Caco-2 (cell line): ENCODE results near the gene XIST. TPM values are rescaled to one million over a fixed set of nuclear protein-coding genes. Genes with fewer than 3 reads are reported as not detected.
"Not testable (repeated sequence)": the region's sequence is repeated elsewhere in the genome, so short reads cannot be mapped to it uniquely, and the experiment has no call there.

ENCODE experiments used
- BruUV-seq: library from RNA; stranded (reverse); fragments of 400-500 nt; replicated peaks from 2 replicates; lab custom pipeline; 2021; lab: Mats Ljungman, UMichigan
- CTCF ChIA-PET: fragments of 300-600 bp; sonication (Branson Sonifier 250); formaldehyde crosslinking; loops from one replicate; lab custom pipeline; 2022; ENCODE audit warnings: antibody characterized with exemption; lab: Charles Lee
- POLR2A ChIA-PET: fragments of 300-600 bp; sonication (Branson Sonifier 250); formaldehyde crosslinking; loops from one replicate; lab custom pipeline; 2022; ENCODE audit warnings: antibody characterized with exemption; lab: Charles Lee
- DNase-seq, 2 experiments: peaks; one replicate each; pipeline versions ENCODE4 v3.0.0 to v3.0.0-alpha.2; 2020 to 2022
- H3K27me3 ChIP-seq: replicated peaks from 2 replicates; pipeline ENCODE4 v1.6.0; 2011; ENCODE audit warnings: low read length; ENCODE audit not compliant: control insufficient read depth, insufficient read depth
- H3K36me3 ChIP-seq: 2 replicates; pipeline ENCODE4 v1.5.1; 2011; ENCODE audit warnings: low read length; ENCODE audit not compliant: control insufficient read depth, insufficient read depth
- H3K4me1 ChIP-seq: fragments of 250-450 bp; sonication (Bioruptor Pico); 2 replicates; pipeline ENCODE4 v1.5.1; 2020; ENCODE audit warnings: mild to moderate bottlenecking
- H3K4me3 ChIP-seq: 2 replicates; pipeline ENCODE4 v1.5.1; 2011; ENCODE audit warnings: low read depth, mild to moderate bottlenecking, control low read depth, low read length
- H3K9me3 ChIP-seq: fragments of 250-450 bp; sonication (Bioruptor Pico); 2 replicates; pipeline ENCODE4 v1.5.1; 2020; ENCODE audit warnings: mild to moderate bottlenecking, moderate library complexity
- H3K27ac Mint-ChIP-seq: one replicate; pipeline ENCODE4 v1.8.0; 2022; ENCODE audit warnings: mixed read lengths; ENCODE audit not compliant: unreplicated experiment
- H3K27me3 Mint-ChIP-seq: one replicate; pipeline ENCODE4 v1.8.0; 2022; ENCODE audit warnings: mixed read lengths; ENCODE audit not compliant: insufficient read depth, unreplicated experiment
- H3K36me3 Mint-ChIP-seq: one replicate; pipeline ENCODE4 v1.8.0; 2022; ENCODE audit warnings: mild to moderate bottlenecking, mixed read lengths; ENCODE audit not compliant: insufficient read depth, unreplicated experiment
- H3K4me1 Mint-ChIP-seq: one replicate; pipeline ENCODE4 v1.8.0; 2022; ENCODE audit warnings: low read depth, mixed read lengths; ENCODE audit not compliant: unreplicated experiment
- H3K4me3 Mint-ChIP-seq: one replicate; pipeline ENCODE4 v1.8.0; 2022; ENCODE audit warnings: mild to moderate bottlenecking, moderate library complexity, mixed read lengths; ENCODE audit not compliant: unreplicated experiment
- H3K9me3 Mint-ChIP-seq: one replicate; pipeline ENCODE4 v1.8.0; 2022; ENCODE audit warnings: mixed read lengths; ENCODE audit not compliant: unreplicated experiment
- intact Hi-C: fragments of 100-400 bp; cut with micrococcal nuclease; formaldehyde crosslinking; loops from one replicate; pipeline ENCODE4 v1.10.0; 2022; ENCODE audit not compliant: unreplicated experiment
- total RNA-seq: library from RNA; stranded (reverse); gene quantifications from 2 replicates; pipeline ENCODE4 v1.2.3, GENCODE V29; 2022
- TF ChIP-seq, protein P1 (sequence below), 2 experiments: fragments of 200-600 bp in 1 of 2; IDR thresholded peaks; 1 replicate in 1 of 2; 2 replicates in 1 of 2; pipeline versions ENCODE4 v1.5.1 to v1.8.0; 2011 to 2022; ENCODE audit warnings: antibody characterized with exemption in 1 of 2, control low read depth in 1 of 2, inconsistent platforms in 1 of 2, low read depth in 1 of 2, low read length in 1 of 2, mild to moderate bottlenecking in 1 of 2, moderate library complexity in 1 of 2; ENCODE audit not compliant: insufficient read depth in 1 of 2, severe bottlenecking in 1 of 2, unreplicated experiment in 1 of 2

Gene XIST
- total RNA-seq, 1 experiment from 2014 or later = 0.18 TPM

DNA sequence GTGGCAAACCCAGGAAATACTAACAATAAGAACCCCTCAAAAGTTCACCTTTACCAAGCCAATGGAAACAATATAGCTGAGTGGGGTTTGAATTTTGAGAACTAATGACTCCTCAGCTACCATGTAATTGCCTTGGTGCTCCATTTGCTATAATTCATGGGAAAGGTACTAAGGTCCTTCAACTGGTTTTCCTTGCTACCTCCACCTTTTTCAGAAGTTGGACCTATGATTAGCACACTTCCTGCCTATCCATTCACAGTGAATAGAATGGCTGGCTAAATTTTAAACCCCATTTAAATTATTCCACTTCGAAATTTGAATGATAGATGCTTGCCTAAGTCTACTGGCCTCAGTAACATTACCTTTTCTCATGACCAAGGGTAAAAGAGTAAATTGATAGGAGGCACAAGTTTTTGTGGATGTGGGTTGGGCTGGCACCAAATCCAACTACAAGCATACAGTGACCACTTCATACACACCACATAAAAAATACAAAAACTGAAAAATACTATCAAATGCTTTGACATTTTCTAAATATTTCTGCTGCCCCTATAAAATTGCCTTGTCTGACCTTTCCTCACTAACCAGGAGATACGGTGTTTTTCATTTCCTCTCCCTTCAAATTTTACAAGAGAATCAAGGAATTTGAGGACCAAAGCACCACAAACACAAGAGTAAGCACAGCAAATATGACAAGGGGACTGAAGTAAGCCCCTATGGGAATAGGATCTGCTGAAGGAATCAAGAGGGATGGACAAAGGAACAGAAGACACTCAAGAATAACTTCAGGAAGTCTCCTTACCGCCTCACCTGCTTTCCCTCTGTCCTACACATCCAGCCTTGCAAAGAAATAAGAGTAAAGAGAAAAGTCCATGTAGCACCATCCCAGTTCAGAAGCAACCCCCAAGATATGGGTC lies 34.1 kb downstream of the XIST start:
- intact Hi-C loops = no loop called here
- BruUV-seq = no TSS peak
- Histone ChIP-seq H3K9me3 (no peaks in the 10 kb centered on the region), H3K36me3 (no peaks in the 10 kb centered on the region), H3K4me3 (no peak overlapping the region), H3K4me1 (no peaks in the 10 kb centered on the region), H3K27me3 (no peaks in the 10 kb centered on the region)
- no peak overlapping the region for H3K27ac Mint-ChIP-seq
- H3K4me1 Mint-ChIP-seq = no peaks in the 10 kb centered on the region
- H3K4me3 Mint-ChIP-seq = no peak overlapping the region
- DNase-seq = no peak
- H3K27me3 Mint-ChIP-seq = peaks cover under 1% of the 10 kb centered on the region
- ChIA-PET CTCF (no interaction called here), POLR2A (no interaction called here)
- no peaks in the 10 kb centered on the region for H3K9me3 Mint-ChIP-seq
- H3K36me3 Mint-ChIP-seq = no peaks in the 10 kb centered on the region
- TF ChIP-seq, protein P1, sequence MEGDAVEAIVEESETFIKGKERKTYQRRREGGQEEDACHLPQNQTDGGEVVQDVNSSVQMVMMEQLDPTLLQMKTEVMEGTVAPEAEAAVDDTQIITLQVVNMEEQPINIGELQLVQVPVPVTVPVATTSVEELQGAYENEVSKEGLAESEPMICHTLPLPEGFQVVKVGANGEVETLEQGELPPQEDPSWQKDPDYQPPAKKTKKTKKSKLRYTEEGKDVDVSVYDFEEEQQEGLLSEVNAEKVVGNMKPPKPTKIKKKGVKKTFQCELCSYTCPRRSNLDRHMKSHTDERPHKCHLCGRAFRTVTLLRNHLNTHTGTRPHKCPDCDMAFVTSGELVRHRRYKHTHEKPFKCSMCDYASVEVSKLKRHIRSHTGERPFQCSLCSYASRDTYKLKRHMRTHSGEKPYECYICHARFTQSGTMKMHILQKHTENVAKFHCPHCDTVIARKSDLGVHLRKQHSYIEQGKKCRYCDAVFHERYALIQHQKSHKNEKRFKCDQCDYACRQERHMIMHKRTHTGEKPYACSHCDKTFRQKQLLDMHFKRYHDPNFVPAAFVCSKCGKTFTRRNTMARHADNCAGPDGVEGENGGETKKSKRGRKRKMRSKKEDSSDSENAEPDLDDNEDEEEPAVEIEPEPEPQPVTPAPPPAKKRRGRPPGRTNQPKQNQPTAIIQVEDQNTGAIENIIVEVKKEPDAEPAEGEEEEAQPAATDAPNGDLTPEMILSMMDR (IDR thresholded peaks at IDR 0.05; ENCODE audit: insufficient read depth in 1 of 2, low read depth in 1 of 2, low read length in 1 of 2, severe bottlenecking in 1 of 2, unreplicated experiment in 1 of 2) = no peak

DNA sequence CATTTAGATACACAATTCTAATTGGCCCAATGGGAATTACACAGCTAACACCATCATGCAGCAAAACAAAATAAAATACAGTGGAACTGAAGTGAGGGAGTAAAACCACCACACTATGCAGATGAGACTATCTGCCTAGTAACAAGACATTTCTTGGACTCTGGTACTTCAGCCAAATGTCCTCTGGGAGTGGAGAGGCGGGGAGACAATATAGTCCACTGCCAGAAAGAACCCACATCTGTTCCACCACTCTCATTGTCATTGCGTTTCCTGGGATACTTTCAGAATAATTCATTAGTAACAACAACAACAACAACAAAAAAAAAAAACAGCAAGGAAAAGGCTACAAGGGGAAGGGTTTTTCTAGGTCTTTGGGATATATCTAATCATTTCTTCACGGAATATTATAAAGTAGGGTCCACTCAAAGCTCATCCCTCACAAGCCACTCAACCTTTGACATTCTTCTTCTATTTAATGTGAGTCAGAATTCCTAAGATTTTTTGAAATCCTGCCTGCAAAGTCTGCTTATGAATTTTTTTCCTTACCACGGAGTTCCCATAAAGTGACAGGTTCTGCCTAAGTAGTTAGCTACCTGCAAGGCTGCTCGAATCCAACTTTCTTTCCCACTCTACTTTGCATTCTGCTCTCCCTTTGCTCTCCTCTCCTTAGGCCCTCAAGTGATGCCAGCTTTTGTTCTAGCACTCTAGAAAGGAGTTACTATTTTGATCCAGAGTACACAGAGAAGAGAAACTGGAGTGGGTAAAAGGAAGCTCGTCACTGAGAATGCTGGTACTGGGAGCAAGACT lies 34.9 kb downstream of the XIST start:
- DNase-seq = no peak
- CTCF ChIA-PET = no interaction called here
- POLR2A ChIA-PET = no interaction called here
- Mint-ChIP-seq H3K27me3 (no peaks in the 10 kb centered on the region), H3K36me3 (no peaks in the 10 kb centered on the region), H3K9me3 (no peaks in the 10 kb centered on the region), H3K4me1 (no peaks in the 10 kb centered on the region), H3K27ac (no peak overlapping the region), H3K4me3 (no peak overlapping the region)
- Histone ChIP-seq H3K9me3 (no peaks in the 10 kb centered on the region), H3K36me3 (no peaks in the 10 kb centered on the region), H3K4me3 (no peak overlapping the region), H3K4me1 (no peaks in the 10 kb centered on the region), H3K27me3 (no peaks in the 10 kb centered on the region)
- intact Hi-C loops = no loop called here
- BruUV-seq = no TSS peak
- TF ChIP-seq, protein P1 (IDR thresholded peaks at IDR 0.05; ENCODE audit: insufficient read depth in 1 of 2, low read depth in 1 of 2, low read length in 1 of 2, severe bottlenecking in 1 of 2, unreplicated experiment in 1 of 2) = no peak

GRCh38 chrX:73812256-73812655 lies 40.3 kb downstream of the XIST start:
- Mint-ChIP-seq H3K27ac (no peak overlapping the region), H3K4me3 (no peak overlapping the region), H3K4me1 (no peaks in the 10 kb centered on the region), H3K9me3 (no peaks in the 10 kb centered on the region), H3K27me3 (peaks cover 6% of the 10 kb centered on the region), H3K36me3 (no peaks in the 10 kb centered on the region)
- H3K36me3 ChIP-seq = no peaks in the 10 kb centered on the region
- H3K27me3 ChIP-seq = no peaks in the 10 kb centered on the region
- no peak for DNase-seq
- no peaks in the 10 kb centered on the region for H3K9me3 ChIP-seq
- H3K4me1 ChIP-seq = no peaks in the 10 kb centered on the region
- TF ChIP-seq, protein P1 (IDR thresholded peaks at IDR 0.05; ENCODE audit: insufficient read depth in 1 of 2, low read depth in 1 of 2, low read length in 1 of 2, severe bottlenecking in 1 of 2, unreplicated experiment in 1 of 2) = no peak
- H3K4me3 ChIP-seq = no peak overlapping the region
- intact Hi-C loops = no loop called here
- no TSS peak for BruUV-seq
- POLR2A ChIA-PET = no interaction called here
- CTCF ChIA-PET = no interaction called here

DNA sequence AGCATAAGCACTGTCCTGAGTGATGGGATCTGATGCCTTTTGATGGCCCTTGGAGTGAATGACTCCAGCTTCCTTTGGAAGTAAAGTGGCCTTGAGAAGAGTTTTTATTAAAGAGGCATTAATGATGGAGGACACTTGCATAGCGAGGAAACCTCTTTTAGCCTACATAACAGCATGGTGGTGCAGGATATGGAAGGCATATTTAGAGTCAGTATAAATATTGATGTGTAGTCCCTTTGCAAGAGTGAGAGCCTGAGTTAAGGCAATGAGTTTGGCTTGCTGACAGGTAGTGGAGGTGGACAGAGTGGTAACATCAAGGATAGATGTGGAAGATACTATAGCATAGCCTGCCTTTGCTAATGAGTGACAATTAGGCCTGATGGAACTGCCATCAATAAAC lies 48.4 kb downstream of the XIST start:
- intact Hi-C loops, H3K27me3 Mint-ChIP-seq, H3K9me3 Mint-ChIP-seq, H3K36me3 ChIP-seq, H3K4me3 ChIP-seq, H3K4me1 ChIP-seq, H3K4me1 Mint-ChIP-seq, H3K4me3 Mint-ChIP-seq, H3K9me3 ChIP-seq, BruUV-seq, H3K27ac Mint-ChIP-seq, DNase-seq, H3K36me3 Mint-ChIP-seq, POLR2A ChIA-PET, H3K27me3 ChIP-seq, CTCF ChIA-PET: not testable (repeated sequence)
